GM19035 (cell line): Measurements from ENCODE around the gene GCNA.
A peak's percentile ranks its signal among the peaks of the same experiment; 100 is the strongest.
"Not testable (repeated sequence)": the region's sequence is repeated elsewhere in the genome, so short reads cannot be mapped to it uniquely, and the experiment has no call there.

Experiments
- ATAC-seq: cut with Tn5 transposase; IDR thresholded peaks from one replicate; pipeline ENCODE4 v1.9.1; 2021; ENCODE audit not compliant: unreplicated experiment

The GCNA gene

DNA sequence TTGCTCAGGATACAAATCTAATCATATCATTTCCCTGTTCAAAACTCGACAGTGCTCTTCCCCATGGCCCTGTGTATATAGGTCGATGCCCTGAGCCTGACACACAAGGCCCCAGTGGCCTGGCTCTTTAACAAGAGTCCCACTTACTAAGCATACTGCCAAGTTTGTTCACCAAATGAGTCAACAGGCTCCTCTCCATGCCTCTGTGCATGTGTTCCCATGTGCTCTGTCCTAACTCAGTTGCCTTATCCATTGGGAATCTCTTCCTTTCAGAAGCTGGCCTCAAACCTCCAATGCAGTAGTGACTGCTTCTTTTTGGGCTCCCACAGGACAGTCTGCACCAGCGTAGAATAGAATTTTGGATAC is 59.0 kb downstream of the GCNA start:
- no peak for ATAC-seq

DNA sequence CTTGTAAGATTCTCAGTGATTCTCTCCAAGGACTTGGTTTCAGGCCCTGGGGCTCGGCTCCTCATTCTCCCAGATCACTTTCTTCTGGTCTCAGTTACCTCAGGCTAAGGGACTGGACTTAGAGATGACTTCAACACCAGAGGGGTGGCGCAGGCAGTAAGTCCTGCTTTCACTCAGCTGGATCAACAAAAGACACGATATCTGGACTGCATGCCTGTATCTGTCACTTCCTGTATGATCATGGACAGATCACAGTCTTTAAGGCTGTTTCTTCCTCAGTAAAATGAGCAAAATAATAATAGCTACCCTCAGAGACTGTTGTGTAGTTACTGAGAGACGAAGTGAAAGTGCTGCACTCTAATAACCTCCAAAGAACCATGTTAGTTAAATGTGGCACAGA is 59.6 kb downstream of the GCNA start:
- ATAC-seq: peak; percentile 59

DNA sequence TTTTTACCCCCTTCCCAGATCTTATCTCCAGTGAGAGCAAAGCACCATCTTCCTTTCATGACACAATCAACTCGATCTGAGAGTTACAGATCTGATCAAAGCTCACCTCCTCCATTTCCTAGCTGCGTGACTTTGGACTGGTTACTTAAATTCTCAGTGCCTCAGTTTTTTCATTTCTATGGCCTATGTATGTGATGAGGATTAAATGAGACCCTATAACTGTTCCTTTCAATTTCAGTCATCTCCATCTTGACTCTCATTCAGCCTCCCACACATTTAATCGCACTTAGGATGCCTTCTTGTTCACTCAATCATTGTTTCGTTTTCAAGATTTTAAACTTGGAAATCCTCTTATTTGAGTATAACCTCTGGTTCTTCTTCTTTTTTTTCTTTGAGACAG is 60.2 kb downstream of the GCNA start:
- ATAC-seq: no peak

DNA sequence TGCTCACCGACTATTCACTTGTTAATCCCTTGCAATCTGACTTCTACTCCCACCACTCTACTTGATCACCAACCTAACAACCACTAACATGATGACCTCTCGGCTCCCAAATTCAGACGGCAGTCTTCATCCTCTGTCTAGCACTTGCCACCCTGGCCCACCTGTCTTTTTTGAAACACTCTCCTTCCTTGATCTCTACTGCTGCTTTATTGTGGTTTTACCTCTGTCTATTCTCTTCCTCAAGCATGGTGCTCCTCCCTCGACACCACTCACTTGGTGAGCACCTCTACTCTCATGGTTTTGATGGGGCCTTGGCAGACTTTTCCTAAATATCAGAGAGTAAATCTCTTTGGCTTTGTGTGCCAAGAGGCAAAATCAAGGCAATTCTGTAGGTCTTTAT is 61.8 kb downstream of the GCNA start:
- no peak for ATAC-seq

DNA sequence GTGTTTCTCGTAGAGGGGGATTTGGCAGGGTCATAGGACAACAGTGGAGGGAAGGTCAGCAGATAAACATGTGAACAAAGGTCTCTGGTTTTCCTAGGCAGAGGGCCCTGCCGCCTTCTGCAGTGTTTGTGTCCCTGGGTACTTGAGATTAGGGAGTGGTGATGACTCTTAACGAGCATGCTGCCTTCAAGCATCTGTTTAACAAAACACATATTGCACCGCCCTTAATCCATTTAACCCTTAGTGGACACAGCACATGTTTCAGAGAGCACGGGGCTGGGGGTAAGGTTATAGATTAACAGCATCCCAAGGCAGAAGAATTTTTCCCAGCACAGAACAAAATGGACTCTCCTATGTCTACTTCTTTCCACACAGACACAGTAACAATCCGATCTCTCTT is 66.2 kb downstream of the GCNA start:
- not testable (repeated sequence) for ATAC-seq

DNA sequence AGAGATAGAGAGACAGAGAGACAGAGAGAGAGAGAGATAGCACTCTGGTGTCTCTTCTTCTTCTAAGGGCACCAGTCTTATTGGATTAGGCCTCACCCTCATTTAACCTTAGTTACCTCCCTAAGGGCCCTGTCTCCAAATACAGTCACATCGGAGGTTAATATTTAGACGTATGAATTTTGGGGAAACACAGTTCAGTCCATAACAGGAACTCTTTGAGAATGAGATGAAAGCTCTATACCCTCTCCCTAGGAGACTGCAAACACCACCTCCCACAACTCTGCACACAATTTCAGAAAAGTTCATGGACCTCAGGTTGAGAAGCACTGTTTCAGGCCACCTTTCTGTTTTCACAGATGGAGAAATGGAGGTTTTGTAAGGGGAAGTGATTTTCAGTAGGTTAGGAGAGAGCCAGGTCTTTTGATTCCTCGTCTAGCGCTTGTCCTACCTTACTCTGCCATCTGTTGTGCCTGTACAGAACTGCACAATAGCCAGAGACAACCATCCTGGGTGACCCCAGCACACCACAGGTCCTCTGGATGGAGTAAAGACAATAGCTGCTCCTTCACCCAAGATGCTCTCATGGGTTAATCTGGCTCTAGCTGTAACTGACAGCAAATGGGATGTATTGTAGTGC is 72.2 kb downstream of the GCNA start:
- peak; percentile 73 for ATAC-seq

DNA sequence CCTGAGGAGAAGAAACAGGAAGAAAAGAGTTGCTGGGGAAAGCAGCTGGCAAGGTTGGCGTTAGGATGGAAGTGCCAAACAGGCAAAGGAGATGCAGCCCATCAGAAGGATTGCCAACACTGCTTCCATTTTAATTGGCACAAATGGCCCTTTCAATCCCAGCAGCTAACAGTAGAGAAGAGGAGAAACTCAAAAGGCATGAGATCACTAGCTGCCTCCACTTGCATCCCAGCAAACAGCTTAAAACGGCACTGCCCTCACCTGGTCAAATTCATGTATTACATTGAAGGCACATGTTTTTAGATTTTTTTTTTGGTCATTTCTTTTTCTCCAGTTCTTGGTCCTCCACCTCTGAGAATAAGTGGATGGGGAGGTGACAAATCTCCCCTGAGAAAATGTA is 74.2 kb downstream of the GCNA start:
- no peak for ATAC-seq

DNA sequence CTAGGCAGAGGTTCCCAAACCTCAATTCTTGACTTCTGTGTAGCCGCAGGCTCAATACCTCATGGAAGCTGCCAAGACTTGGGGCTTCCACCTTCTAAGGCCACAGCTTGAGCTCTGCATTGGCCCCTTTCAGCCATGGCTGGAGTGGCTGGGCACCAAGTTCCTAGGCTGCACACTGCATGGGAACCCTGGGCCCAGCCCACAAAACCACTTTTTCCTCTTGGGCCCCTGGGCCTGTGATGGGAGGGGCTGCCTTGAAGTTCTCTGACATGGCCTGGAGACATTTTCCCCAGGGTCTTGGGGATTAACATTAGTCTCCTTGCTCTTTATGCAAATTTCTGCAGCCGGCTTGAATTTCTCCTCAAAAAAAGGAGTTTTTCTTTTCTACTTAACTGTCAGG is 75.1 kb downstream of the GCNA start:
- ATAC-seq: no peak

DNA sequence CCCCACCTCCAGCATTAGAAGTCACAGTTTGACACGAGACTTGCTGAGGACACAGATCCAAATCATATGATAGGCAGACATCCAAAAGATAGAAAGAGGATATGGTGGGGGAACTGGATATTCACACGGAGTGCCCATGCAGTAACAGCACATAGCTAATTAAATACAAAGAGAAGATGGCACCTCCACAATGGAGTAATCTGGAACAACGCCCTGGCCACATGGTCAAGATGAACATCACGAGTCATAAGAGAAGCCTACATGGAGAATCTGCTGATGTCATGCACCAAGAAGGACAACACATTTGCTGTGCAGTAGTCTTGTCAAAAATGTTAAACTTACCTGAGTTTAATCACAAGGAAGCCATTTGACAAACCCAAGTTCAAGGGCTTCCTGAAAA is 79.0 kb downstream of the GCNA start:
- no peak for ATAC-seq

DNA sequence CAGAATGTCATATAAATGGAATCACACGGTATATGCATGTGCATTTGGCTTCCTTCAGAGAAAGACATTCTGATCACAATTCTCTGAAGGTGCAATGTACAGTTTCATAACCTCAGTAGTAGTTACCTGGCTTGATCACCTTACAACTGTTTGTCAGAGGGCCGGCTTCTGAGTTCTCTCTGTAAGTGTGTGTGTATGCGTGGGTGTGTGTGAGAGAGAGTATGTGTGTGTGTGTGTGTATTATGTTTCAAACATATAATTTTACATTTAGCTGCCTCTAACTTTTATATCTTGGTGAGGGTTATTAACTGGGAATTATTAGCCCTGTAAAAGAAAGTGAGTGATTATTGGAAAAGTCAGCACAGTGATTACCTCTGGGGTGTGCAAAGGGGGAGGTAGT is 81.1 kb downstream of the GCNA start:
- ATAC-seq: no peak

DNA sequence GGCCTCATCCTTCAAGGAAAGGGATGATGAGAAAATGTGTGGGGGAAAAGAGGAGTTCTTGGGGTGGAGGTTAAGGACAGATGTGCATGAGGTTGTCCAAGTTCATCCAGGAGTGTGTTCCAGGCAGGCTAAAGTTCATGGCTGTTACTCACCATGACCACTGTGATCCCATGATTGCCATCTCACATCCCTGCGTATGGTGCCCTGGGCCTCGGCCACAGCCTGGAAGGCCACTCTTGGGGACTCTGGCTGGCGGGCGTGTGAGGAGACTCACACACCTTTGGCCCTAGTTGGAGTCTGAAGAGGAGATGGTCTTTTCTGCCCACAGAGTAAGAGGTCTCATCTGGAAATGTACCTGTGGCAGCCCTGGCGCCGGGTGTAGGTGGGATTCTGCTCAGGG is 81.7 kb downstream of the GCNA start:
- no peak for ATAC-seq

DNA sequence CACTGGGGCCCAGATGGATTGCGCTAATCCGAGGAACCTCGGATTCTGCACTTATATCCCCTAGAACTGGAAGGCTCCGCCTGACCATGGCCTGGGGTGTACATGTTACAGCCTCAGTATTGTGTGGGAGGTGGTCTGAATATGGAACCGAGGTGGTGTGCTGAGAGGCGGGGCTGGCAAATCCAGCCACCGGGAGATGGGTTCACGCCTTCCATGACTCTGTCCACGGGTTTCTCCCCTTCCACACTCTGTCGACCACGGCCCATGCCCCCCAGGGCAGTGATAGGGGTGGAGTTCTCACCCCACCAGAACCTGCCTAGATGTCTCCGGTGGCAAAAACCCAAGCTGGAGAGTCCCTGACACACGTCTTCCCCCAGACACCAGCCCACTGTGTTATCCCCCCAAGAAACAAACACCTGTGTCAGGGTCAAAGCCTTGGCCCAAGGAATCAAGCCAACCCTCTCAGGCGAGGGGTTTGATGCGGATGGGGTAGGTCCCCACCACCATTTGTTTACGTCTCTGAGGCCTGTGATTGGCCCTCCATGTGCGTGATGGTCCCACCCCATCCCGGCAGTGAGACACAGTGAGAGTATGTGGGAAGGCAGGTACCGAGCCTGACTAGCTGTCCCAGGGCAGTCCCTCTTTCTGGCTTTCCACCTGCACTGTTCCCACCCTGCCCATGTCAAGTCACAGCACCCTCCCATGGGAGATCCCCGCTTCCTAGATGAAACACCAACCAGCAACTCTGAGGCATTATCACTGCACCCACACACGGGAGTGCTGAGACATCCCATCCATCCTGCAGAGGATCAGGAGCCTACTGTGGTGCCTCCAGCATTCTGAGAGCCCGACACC is 82.6 kb downstream of the GCNA start:
- no peak for ATAC-seq

DNA sequence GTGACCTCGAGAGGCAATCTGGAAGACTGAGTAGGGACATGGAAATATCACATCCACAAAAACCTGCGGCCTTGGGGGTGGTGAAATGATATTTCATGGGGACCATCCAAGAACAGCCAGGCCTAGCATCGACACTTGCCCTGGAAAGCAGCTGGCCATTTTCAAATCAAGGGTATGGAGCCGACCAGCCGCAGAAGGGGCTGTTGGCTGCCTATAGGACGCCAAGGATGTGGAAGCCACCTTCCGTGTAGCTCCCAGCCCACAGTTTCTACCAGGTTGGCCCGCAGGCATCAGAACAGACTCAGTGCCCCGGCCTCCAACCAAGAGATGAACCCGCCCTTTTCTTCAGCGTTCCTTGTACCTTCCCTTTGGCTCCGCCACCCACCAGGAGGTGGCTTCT is 83.7 kb downstream of the GCNA start:
- no peak for ATAC-seq

DNA sequence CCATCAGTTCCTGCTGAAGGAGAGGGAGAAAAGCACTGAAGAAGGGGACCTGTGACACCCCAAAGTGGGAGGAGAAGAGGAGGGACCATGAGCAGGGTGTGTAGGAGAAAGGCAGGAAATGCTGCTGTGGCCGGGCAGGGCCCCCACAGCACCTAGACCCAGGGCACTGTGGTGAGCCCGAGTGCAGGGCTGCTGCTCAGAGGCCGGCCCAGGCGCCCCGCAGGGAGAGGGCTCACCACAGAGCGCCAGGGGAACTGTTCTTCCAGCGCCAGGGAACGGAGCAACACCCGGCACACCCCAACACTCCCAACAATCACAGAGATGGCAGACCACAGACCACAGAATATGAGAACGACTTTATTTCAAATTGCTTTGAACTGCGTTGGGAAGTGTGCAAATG is 84.4 kb downstream of the GCNA start:
- not testable (repeated sequence) for ATAC-seq
